HG03575 (cell line): Measurements from ENCODE around the gene SART1.

Experiments
- ATAC-seq: cut with Tn5 transposase; IDR thresholded peaks from one replicate; pipeline ENCODE4 v1.9.1; 2021; ENCODE audit not compliant: unreplicated experiment, insufficient number of reproducible peaks, low FRiP score; ENCODE audit errors: extremely low read depth

The SART1 gene, protein sequence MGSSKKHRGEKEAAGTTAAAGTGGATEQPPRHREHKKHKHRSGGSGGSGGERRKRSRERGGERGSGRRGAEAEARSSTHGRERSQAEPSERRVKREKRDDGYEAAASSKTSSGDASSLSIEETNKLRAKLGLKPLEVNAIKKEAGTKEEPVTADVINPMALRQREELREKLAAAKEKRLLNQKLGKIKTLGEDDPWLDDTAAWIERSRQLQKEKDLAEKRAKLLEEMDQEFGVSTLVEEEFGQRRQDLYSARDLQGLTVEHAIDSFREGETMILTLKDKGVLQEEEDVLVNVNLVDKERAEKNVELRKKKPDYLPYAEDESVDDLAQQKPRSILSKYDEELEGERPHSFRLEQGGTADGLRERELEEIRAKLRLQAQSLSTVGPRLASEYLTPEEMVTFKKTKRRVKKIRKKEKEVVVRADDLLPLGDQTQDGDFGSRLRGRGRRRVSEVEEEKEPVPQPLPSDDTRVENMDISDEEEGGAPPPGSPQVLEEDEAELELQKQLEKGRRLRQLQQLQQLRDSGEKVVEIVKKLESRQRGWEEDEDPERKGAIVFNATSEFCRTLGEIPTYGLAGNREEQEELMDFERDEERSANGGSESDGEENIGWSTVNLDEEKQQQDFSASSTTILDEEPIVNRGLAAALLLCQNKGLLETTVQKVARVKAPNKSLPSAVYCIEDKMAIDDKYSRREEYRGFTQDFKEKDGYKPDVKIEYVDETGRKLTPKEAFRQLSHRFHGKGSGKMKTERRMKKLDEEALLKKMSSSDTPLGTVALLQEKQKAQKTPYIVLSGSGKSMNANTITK

GRCh38 chr11:65961267-65962140 lies at the start of gene SART1:
TSS of gene SART1 (plus strand) at chr11:65961734. CDS start at chr11:65961781, 47 bp downstream.
- ATAC-seq: no peak

GRCh38 chr11:65912845-65913244 lies 48.7 kb upstream of the SART1 start:
- ATAC-seq: no peak

GRCh38 chr11:65915101-65915820 lies 46.3 kb upstream of the SART1 start:
- ATAC-seq: no peak

DNA sequence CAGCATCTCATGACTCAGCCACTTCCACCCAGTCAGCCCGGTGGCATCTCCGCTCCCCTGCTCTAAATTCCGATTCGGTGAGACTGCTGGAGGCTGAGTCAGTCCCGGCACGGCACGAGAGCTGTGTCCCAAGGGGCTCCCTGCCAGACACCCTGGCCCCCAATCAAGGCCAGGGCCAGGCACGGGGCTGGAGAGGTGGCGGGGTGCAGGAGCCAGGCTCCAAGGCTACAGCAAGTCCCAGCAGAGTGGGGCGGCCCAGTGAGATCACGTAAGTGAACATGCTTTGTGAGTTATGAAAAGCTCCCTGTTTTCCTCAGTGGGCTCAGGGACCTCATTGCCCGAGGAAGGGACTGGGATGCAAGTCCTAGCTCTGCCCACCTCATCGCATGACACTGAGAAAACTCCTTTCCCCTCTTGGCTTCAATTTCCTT lies 45.7 kb upstream of the SART1 start:
- no peak for ATAC-seq

GRCh38 chr11:65916391-65916790 lies 45.1 kb upstream of the SART1 start:
- no peak for ATAC-seq

DNA sequence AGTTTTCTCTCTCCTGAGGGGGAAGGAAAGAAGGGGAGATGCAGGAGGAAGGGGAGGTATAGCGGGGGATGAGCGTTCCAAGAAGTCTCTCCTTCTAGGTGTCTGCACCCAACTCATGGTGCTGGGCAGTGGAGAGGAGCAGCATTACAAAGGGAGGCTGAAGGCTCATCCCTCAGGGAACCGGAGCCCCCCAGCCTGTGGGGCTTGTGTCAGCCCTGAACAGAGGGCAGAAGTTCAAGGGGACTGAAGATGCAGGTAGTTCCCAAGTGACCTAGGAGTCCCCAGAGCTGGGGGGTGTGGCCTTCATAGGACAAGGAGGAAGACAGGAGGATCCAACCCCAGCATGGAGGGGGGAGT lies 44.5 kb upstream of the SART1 start:
- ATAC-seq: no peak

GRCh38 chr11:65917434-65918210 lies 43.9 kb upstream of the SART1 start:
- ATAC-seq: no peak

GRCh38 chr11:65918211-65919140 lies 43.1 kb upstream of the SART1 start, which contains the start of gene C11orf68:
TSS of gene C11orf68 (minus strand) at chr11:65919062. CDS start at chr11:65919031, 31 bp downstream.
- ATAC-seq: no peak

GRCh38 chr11:65919141-65919572 lies 42.4 kb upstream of the SART1 start, which contains the start of gene DRAP1:
TSS of gene DRAP1 (plus strand) at chr11:65919426. CDS start at chr11:65919502, 76 bp downstream.
- no peak for ATAC-seq

DNA sequence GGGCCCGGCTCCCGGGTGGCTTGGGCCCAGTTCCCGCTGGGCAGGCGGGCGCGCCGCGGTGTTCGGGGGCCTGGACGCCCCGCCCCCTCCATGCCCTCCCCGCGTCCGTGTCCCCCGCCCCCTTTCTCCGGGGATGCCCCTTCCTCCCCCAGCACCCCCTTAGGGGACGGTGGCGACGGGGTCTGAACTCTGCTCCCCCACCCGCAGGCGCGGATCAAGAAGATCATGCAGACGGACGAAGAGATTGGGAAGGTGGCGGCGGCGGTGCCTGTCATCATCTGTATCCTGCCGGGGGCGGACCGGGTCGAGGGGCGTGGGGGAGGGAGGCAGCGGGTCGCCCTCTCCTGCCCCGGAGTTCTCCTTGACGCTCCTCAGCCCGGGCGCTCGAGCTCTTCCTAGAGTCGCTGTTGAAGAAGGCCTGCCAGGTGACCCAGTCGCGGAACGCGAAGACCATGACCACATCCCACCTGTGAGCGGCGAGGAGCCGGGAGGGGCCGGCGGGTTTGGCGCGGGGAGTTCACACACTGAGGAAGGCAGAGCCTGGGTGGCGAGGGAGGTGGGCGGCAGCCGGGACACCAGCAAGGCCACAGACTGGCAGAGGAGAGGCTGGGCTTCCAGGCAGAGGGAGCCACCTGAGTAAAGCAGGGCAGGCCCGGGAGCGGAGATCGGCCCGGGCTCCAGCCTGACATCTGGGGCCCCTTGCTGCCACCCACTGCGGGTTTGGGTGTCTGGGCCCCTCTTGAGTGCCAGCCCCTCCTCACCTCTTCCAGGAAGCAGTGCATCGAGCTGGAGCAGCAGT lies 41.8 kb upstream of the SART1 start:
- no peak for ATAC-seq

- no peak for ATAC-seq
Observed at GRCh38 chr11:65920372-65920802, 41.1 kb upstream of the SART1 start.

GRCh38 chr11:65921033-65921555 lies 40.4 kb upstream of the SART1 start:
- no peak for ATAC-seq

- no peak for ATAC-seq
Observed at GRCh38 chr11:65921876-65922275, 39.7 kb upstream of the SART1 start.

DNA sequence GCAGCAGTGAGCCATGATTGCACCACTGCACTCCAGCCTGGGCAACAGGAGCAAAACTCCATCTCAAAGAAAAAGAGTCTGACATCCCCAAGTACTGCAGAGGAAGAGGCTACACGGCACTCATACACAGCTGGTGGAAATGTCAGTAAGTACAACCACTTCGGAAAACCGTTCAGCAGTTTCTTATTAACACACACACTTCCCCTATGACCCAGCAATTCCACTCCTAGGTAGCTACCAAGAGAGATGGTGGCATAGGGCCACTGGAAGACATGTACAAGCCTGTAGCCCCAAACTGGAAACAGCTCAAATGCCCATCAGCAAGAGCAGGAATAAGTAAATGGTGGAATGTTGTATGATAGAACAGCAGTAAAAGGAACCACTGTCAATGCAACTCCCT lies 39.0 kb upstream of the SART1 start:
- no peak for ATAC-seq

- no peak for ATAC-seq
Observed at GRCh38 chr11:65925397-65925796, 36.1 kb upstream of the SART1 start.

DNA sequence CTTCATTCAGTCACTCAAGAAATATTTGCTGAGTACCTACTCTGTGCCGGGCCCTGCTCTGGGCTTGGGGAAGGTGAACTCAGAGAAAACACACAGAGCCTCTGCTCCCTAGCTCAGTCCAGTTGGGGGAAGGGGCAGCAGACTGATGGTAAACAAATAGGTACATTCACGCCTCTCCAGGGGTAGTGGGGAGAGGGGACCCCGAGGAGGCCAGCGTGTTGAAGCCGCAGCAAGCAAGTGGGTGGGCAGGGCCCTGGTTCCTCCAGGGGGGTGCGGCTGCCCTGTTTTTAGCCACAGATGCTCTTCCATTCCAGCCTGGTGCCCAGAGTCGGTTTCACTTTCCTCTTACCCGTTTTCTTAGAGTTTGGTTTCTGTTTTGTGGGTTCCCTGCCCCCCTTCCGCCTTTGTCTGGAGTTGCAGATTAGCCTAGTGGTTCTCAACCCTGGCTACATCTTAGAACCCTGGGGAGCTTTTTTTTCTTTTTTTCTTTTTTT lies 33.6 kb upstream of the SART1 start:
- ATAC-seq: no peak
